ENCODE results near the gene PLEKHG3. TPM values are rescaled to one million over a fixed set of nuclear protein-coding genes. Genes with fewer than 3 reads are reported as not detected.

The PLEKHG3 gene
- total RNA-seq (0.17 and 2.3 TPM in 2 replicates), polyA plus RNA-seq (2.5 and 3.0 TPM in 2 replicates), polyA minus RNA-seq (ENCODE audit: low replicate concordance) (3.5 and 11.3 TPM in 2 replicates)
- 4.1 and 6.8 TPM in 2 replicates for polyA plus RNA-seq (2012)

DNA sequence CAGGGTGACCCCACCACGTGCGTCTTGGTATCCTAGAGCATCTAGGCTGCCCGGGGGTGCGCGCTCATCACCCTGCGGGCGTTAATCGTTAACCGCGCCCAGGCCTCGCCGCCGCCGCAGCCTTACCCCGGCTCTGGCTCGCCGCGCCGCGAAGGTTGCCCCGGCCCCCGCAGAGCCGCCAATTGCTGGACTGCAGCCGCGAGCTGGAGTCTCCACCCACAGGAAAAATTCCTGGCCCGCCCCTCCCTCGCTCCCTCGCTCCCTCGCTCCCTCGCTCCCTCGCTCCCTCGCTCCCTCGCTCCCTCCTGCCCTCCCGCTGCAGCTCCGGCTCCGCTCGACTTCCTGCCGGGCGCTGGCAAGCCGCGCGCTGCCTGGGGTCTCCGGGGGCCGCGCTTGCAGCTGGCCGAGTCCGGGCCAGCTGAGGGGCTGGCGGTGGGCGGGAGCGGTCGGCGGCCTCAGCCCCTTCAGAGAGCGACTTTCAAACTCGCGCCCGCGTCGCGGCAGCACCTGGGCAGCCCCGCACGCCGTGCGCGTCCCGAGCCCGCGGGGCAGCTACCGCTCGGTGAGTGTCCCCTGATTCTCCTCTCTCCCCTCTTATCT is at the start of gene PLEKHG3:
TSS of gene PLEKHG3 (plus strand) at position 282 of the 600 bp plus-strand sequence. CDS start 23,208 bp downstream, outside the sequence.
- DNase-seq (ENCODE audit: low read depth in 2 of 2): peak; percentile 51 to 85
- no peaks in the 10 kb centered on the region for H4K20me1 ChIP-seq (ENCODE audit: control insufficient read depth, extremely low read depth, insufficient read depth, low read length)
- peak within 1 kb of the TSS; percentile 69 for H3K4me2 ChIP-seq (ENCODE audit: extremely low read depth, insufficient read depth, low read length)
- H3K4me1 ChIP-seq (ENCODE audit: control insufficient read depth, extremely low read depth, insufficient read depth, low read length): peaks cover 13% of the 10 kb centered on the region
- peak within 1 kb of the TSS; percentile 48 to 75 (median 52) for H3K4me3 ChIP-seq (replicated peaks in 1 of 4; ENCODE audit: control extremely low read depth in 1 of 4, insufficient read depth in 1 of 4, low read depth in 3 of 4, low read length in 4 of 4)
- H3K9me3 ChIP-seq (ENCODE audit: control insufficient read depth, insufficient read depth, low read depth, low read length): no peaks in the 10 kb centered on the region
- H3K27ac ChIP-seq (ENCODE audit: insufficient read depth, low read length): no peak within 1 kb of the TSS
- no peaks in the 10 kb centered on the region for H3K79me2 ChIP-seq (ENCODE audit: control insufficient read depth, insufficient read depth, low read length)
- TF ChIP-seq CTCF (conservative IDR thresholded peaks at IDR 0.05 in 1 of 2, IDR thresholded peaks at IDR 0.05 in 1 of 2; ENCODE audit: low read depth in 1 of 2, low read length in 2 of 2) (no peak), EZH2 (IDR thresholded peaks at IDR 0.05; ENCODE audit: low read length, missing control alignments) (no peak)
- H3K36me3 ChIP-seq (ENCODE audit: control insufficient read depth, insufficient read depth, low read length): no peaks in the 10 kb centered on the region
- H3K27me3 ChIP-seq (ENCODE audit: control insufficient read depth, insufficient read depth, low read length): peaks cover 14% of the 10 kb centered on the region
- peak within 1 kb of the TSS; percentile 47 for H2AFZ ChIP-seq (ENCODE audit: low read length)
- H3K9ac ChIP-seq (ENCODE audit: insufficient read depth, low read length): peak within 1 kb of the TSS; percentile 65

- peak in 1 of 2 donors; percentile 26 for DNase-seq (ENCODE audit: low read depth in 2 of 2)
- peak overlapping the region; percentile 11 for H3K4me2 ChIP-seq (ENCODE audit: extremely low read depth, insufficient read depth, low read length)
- H2AFZ ChIP-seq (ENCODE audit: low read length): no peak overlapping the region
- no peaks in the 10 kb centered on the region for H3K27me3 ChIP-seq (ENCODE audit: control insufficient read depth, insufficient read depth, low read length)
- H3K9me3 ChIP-seq (ENCODE audit: control insufficient read depth, insufficient read depth, low read depth, low read length): no peaks in the 10 kb centered on the region
- H4K20me1 ChIP-seq (ENCODE audit: control insufficient read depth, extremely low read depth, insufficient read depth, low read length): no peaks in the 10 kb centered on the region
- TF ChIP-seq CTCF (conservative IDR thresholded peaks at IDR 0.05 in 1 of 2, IDR thresholded peaks at IDR 0.05 in 1 of 2; ENCODE audit: low read depth in 1 of 2, low read length in 2 of 2): no peak
- TF ChIP-seq EZH2 (IDR thresholded peaks at IDR 0.05; ENCODE audit: low read length, missing control alignments): no peak
- peak overlapping the region; percentile 56 for H3K27ac ChIP-seq (ENCODE audit: insufficient read depth, low read length)
- no peaks in the 10 kb centered on the region for H3K36me3 ChIP-seq (ENCODE audit: control insufficient read depth, insufficient read depth, low read length)
- H3K4me1 ChIP-seq (ENCODE audit: control insufficient read depth, extremely low read depth, insufficient read depth, low read length): peaks cover 6% of the 10 kb centered on the region
- no peak overlapping the region for H3K9ac ChIP-seq (ENCODE audit: insufficient read depth, low read length)
- H3K4me3 ChIP-seq (replicated peaks in 1 of 4; ENCODE audit: control extremely low read depth in 1 of 4, insufficient read depth in 1 of 4, low read depth in 3 of 4, low read length in 4 of 4): no peak overlapping the region
- no peaks in the 10 kb centered on the region for H3K79me2 ChIP-seq (ENCODE audit: control insufficient read depth, insufficient read depth, low read length)
These were observed 49.3 kb upstream of the PLEKHG3 start for GRCh38 chr14:64654901-64655300.

DNA sequence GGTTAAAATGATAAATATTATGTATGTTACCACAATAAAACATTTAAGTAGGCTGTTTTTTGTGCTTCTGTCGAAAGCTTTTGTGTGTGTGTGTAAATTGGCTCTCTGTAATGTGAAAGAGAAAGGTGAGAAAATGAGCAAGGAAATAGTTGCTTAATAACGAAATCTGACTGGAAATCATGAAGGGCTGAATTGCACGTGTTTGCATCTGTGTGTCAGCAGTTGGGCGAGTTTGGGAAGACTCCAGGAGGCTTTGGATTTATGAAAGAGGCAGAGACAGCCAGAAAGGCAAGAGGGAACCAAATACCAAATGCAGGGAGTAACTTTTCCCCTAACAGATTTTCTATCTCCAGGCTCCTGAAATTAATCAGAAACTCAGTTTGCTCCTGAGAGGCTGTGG is 47.2 kb upstream of the PLEKHG3 start:
- DNase-seq (ENCODE audit: low read depth in 2 of 2): peak in 1 of 2 donors; percentile 85
- Histone ChIP-seq H3K4me1 (ENCODE audit: control insufficient read depth, extremely low read depth, insufficient read depth, low read length) (peaks cover 6% of the 10 kb centered on the region), H3K9me3 (ENCODE audit: control insufficient read depth, insufficient read depth, low read depth, low read length) (no peaks in the 10 kb centered on the region), H3K79me2 (ENCODE audit: control insufficient read depth, insufficient read depth, low read length) (no peaks in the 10 kb centered on the region), H3K27ac (ENCODE audit: insufficient read depth, low read length) (no peak overlapping the region), H3K36me3 (ENCODE audit: control insufficient read depth, insufficient read depth, low read length) (no peaks in the 10 kb centered on the region), H2AFZ (ENCODE audit: low read length) (no peak overlapping the region), H3K27me3 (ENCODE audit: control insufficient read depth, insufficient read depth, low read length) (peaks cover 4% of the 10 kb centered on the region), H4K20me1 (ENCODE audit: control insufficient read depth, extremely low read depth, insufficient read depth, low read length) (no peaks in the 10 kb centered on the region), H3K9ac (ENCODE audit: insufficient read depth, low read length) (no peak overlapping the region), H3K4me2 (ENCODE audit: extremely low read depth, insufficient read depth, low read length) (no peak overlapping the region), H3K4me3 (replicated peaks in 1 of 4; ENCODE audit: control extremely low read depth in 1 of 4, insufficient read depth in 1 of 4, low read depth in 3 of 4, low read length in 4 of 4) (no peak overlapping the region)
- TF ChIP-seq EZH2 (IDR thresholded peaks at IDR 0.05; ENCODE audit: low read length, missing control alignments): no peak
- TF ChIP-seq CTCF (conservative IDR thresholded peaks at IDR 0.05 in 1 of 2, IDR thresholded peaks at IDR 0.05 in 1 of 2; ENCODE audit: low read depth in 1 of 2, low read length in 2 of 2): no peak

All from fibroblast of lung (primary cell).